HEK293 (cell line): ENCODE measurements around the gene POLR1D.

Experiments used
- CTCF ChIA-PET: fragments of 350-600 bp; formaldehyde crosslinking; extraction: SDS; loops from one replicate; lab custom pipeline; 2021; ENCODE audit warnings: antibody characterized with exemption; lab: Yijun Ruan, JAX
- POLR2A ChIA-PET: fragments of 300-600 bp; formaldehyde crosslinking; extraction: SDS; loops from one replicate; lab custom pipeline; 2020; ENCODE audit warnings: antibody characterized with exemption, inconsistent platforms; lab: Yijun Ruan, JAX
- H3K27ac ChIP-seq: fragments of 200-500 bp; sonication (Bioruptor generic); 2 replicates; pipeline ENCODE4 v1.5.1; 2014; ENCODE audit warnings: low read depth, low read length, control low read depth, inconsistent platforms; ENCODE audit errors: extremely low read depth
- H3K36me3 ChIP-seq, 2 experiments: fragments of 200-500 bp in 1 of 2; sonication (Bioruptor generic) in 1 of 2; 1 replicate in 1 of 2; 2 replicates in 1 of 2; pipeline ENCODE4 v1.5.1; 2014 to 2017; ENCODE audit warnings: inconsistent platforms in 2 of 2, low read length in 2 of 2; ENCODE audit not compliant: control insufficient read depth in 2 of 2, insufficient read depth in 1 of 2
- H3K4me1 ChIP-seq: fragments of 200-500 bp; sonication (Bioruptor generic); 2 replicates; pipeline ENCODE4 v1.5.1; 2014; ENCODE audit warnings: mild to moderate bottlenecking, low read length, inconsistent platforms; ENCODE audit not compliant: control insufficient read depth, insufficient read depth
- H3K4me3 ChIP-seq: 2 replicates; pipeline ENCODE4 v1.5.1; 2011; ENCODE audit warnings: low read depth, mild to moderate bottlenecking, control low read depth, low read length, moderate library complexity
- H3K9me3 ChIP-seq: fragments of 200-500 bp; sonication (Bioruptor generic); 2 replicates; pipeline ENCODE4 v1.5.1; 2014; ENCODE audit warnings: low read depth, low read length, inconsistent platforms; ENCODE audit not compliant: control insufficient read depth, insufficient read depth
- ZBTB49 ChIP-seq: fragments of 450-650 bp; formaldehyde crosslinking; IDR thresholded peaks from 2 replicates; pipeline ENCODE4 v1.5.1; 2016; ENCODE audit warnings: missing biosample characterization, missing genetic modification characterization, low read depth
- ZNF510 ChIP-seq: fragments of 450-650 bp; formaldehyde crosslinking; IDR thresholded peaks from 2 replicates; pipeline ENCODE4 v1.5.1; 2018; ENCODE audit warnings: mild to moderate bottlenecking, missing genetic modification characterization, missing biosample characterization; ENCODE audit not compliant: insufficient replicate concordance
- ZNF548 ChIP-seq: fragments of 450-650 bp; formaldehyde crosslinking; IDR thresholded peaks from 2 replicates; pipeline ENCODE4 v1.5.1; 2016; ENCODE audit warnings: missing biosample characterization, missing genetic modification characterization

POLR1D gene

GRCh38 chr13:27672025-27672424 is 50.3 kb downstream of the POLR1D start:
- TF ChIP-seq ZBTB49 (tag by site-specific recombination) (no peak), ZNF510 (tag by site-specific recombination) (no peak), ZNF548 (peak; percentile 90)
- Histone ChIP-seq H3K4me3 (no peak overlapping the region), H3K9me3 (no peaks in the 10 kb centered on the region), H3K36me3 (peaks cover 0 to under 1% of the 10 kb centered on the region in 2 experiments; a peak in 1 of 3 replicates), H3K4me1 (no peaks in the 10 kb centered on the region), H3K27ac (no peak overlapping the region)
- ChIA-PET POLR2A (no interaction called here), CTCF (no interaction called here)
